Astrocyte (in vitro differentiated cells and primary cell): ENCODE measurements around the gene NLGN1. TPM values are rescaled to one million over a fixed set of nuclear protein-coding genes. Genes with fewer than 3 reads are reported as not detected.

ENCODE experiments used
- DNase-seq: peaks from one replicate; pipeline ENCODE4 v3.0.0-alpha.2; 2010; ENCODE audit warnings: low read depth
- FAIRE-seq: peaks from 2 replicates; lab custom pipeline; 2011; peaks lifted over from hg19 to GRCh38; lab: Jason Lieb, UNC
- H2AFZ ChIP-seq: 2 replicates; pipeline ENCODE4 v1.6.0; 2012; ENCODE audit warnings: low read depth, low read length, inconsistent platforms
- H3K27ac ChIP-seq: 2 replicates; pipeline ENCODE4 v1.5.1; 2011; ENCODE audit warnings: low read depth, low read length, inconsistent platforms
- H3K27me3 ChIP-seq: 2 replicates; pipeline ENCODE4 v1.6.0; 2011; ENCODE audit warnings: low read length, inconsistent platforms; ENCODE audit not compliant: insufficient read depth
- H3K36me3 ChIP-seq: 2 replicates; pipeline ENCODE4 v1.5.1; 2011; ENCODE audit warnings: low read length, inconsistent platforms; ENCODE audit not compliant: insufficient read depth
- H3K4me1 ChIP-seq: 2 replicates; pipeline ENCODE4 v1.5.1; 2011; ENCODE audit warnings: low read length, inconsistent platforms; ENCODE audit not compliant: insufficient read depth
- H3K4me2 ChIP-seq: 2 replicates; pipeline ENCODE4 v1.6.0; 2012; ENCODE audit warnings: low read length, inconsistent platforms
- H3K4me3 ChIP-seq: 2 replicates; pipeline ENCODE4 v1.5.1; 2011; ENCODE audit warnings: low read depth, mild to moderate bottlenecking, low read length, inconsistent platforms; ENCODE audit not compliant: insufficient read depth
- H3K79me2 ChIP-seq: 2 replicates; pipeline ENCODE4 v1.6.0; 2012; ENCODE audit warnings: mild to moderate bottlenecking, low read length, inconsistent platforms; ENCODE audit not compliant: insufficient read depth
- H3K9ac ChIP-seq: 2 replicates; pipeline ENCODE4 v1.6.0; 2012; ENCODE audit warnings: mild to moderate bottlenecking, low read length, inconsistent platforms
- H3K9me3 ChIP-seq: 2 replicates; pipeline ENCODE4 v1.5.1; 2012; ENCODE audit warnings: low read depth, mild to moderate bottlenecking, low read length, inconsistent platforms; ENCODE audit not compliant: insufficient read depth
- H4K20me1 ChIP-seq: 2 replicates; pipeline ENCODE4 v1.6.0; 2012; ENCODE audit warnings: low read length, inconsistent platforms; ENCODE audit not compliant: insufficient read depth
- H3K27ac Mint-ChIP-seq: one replicate; pipeline ENCODE4 v1.8.0; 2021; ENCODE audit warnings: mild to moderate bottlenecking, mixed read lengths; ENCODE audit not compliant: unreplicated experiment
- H3K27me3 Mint-ChIP-seq: one replicate; pipeline ENCODE4 v1.8.0; 2021; ENCODE audit warnings: low read depth, mixed read lengths; ENCODE audit not compliant: unreplicated experiment
- H3K36me3 Mint-ChIP-seq: one replicate; pipeline ENCODE4 v1.8.0; 2021; ENCODE audit warnings: low read depth, mixed read lengths; ENCODE audit not compliant: unreplicated experiment
- H3K4me1 Mint-ChIP-seq: one replicate; pipeline ENCODE4 v1.8.0; 2021; ENCODE audit warnings: low read depth, mixed read lengths; ENCODE audit not compliant: unreplicated experiment
- H3K4me3 Mint-ChIP-seq: one replicate; pipeline ENCODE4 v1.8.0; 2021; ENCODE audit warnings: mild to moderate bottlenecking, moderate library complexity, mixed read lengths; ENCODE audit not compliant: unreplicated experiment
- H3K9me3 Mint-ChIP-seq: one replicate; pipeline ENCODE4 v1.8.0; 2021; ENCODE audit warnings: mild to moderate bottlenecking, mixed read lengths; ENCODE audit not compliant: unreplicated experiment
- EZH2 ChIP-seq: IDR thresholded peaks from 2 replicates; pipeline ENCODE4 v1.6.1; 2012; ENCODE audit warnings: mild to moderate bottlenecking, low read length, inconsistent platforms; ENCODE audit not compliant: insufficient read depth
- total RNA-seq: library from RNA; stranded (reverse); gene quantifications from 2 replicates; pipeline ENCODE4 v1.2.1, GENCODE V29; 2021
- TF ChIP-seq, protein P1 (sequence below): IDR thresholded peaks from 2 replicates; pipeline ENCODE4 v1.5.1; 2011; ENCODE audit warnings: low read depth, mild to moderate bottlenecking, inconsistent platforms, low read length, moderate library complexity; ENCODE audit not compliant: insufficient read depth

NLGN1 gene
- total RNA-seq, 1 donor from 2014 or later: 1.2 TPM

DNA sequence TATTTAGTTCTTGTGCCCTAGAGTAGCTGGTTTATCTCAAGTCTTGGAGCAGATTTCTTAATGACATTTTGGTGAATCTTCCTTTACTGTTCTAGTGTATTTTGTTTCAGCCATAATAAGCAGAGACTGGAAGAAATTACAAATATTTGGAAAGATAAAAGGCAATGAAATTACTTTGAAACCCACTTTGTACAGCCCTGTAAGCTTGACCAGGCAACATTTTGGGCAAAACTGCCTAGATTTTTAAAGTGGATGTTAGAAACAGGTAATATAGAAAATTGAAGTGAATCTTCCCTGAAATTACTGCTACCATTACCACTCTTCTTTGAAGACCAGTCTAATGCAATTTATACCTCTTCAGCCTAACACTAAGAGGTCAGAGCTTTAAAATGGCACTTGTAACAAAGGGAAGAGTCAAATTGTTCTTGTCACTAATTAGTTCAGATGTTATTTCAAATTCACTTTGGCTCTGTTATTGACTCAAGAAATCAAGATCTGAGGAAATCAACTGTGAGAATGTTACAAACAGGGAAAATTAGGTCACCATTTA lies 589.4 kb downstream of the NLGN1 start:
- no peaks in the 10 kb centered on the region for H3K9me3 Mint-ChIP-seq
- FAIRE-seq (no peak), DNase-seq (no peak)
- H3K4me2 ChIP-seq: no peak overlapping the region
- TF ChIP-seq EZH2: no peak
- TF ChIP-seq, protein P1, sequence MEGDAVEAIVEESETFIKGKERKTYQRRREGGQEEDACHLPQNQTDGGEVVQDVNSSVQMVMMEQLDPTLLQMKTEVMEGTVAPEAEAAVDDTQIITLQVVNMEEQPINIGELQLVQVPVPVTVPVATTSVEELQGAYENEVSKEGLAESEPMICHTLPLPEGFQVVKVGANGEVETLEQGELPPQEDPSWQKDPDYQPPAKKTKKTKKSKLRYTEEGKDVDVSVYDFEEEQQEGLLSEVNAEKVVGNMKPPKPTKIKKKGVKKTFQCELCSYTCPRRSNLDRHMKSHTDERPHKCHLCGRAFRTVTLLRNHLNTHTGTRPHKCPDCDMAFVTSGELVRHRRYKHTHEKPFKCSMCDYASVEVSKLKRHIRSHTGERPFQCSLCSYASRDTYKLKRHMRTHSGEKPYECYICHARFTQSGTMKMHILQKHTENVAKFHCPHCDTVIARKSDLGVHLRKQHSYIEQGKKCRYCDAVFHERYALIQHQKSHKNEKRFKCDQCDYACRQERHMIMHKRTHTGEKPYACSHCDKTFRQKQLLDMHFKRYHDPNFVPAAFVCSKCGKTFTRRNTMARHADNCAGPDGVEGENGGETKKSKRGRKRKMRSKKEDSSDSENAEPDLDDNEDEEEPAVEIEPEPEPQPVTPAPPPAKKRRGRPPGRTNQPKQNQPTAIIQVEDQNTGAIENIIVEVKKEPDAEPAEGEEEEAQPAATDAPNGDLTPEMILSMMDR: no peak
- no peaks in the 10 kb centered on the region for H3K27me3 Mint-ChIP-seq
- no peak overlapping the region for H2AFZ ChIP-seq
- no peaks in the 10 kb centered on the region for H3K4me1 ChIP-seq
- peaks cover 14% of the 10 kb centered on the region for H3K4me1 Mint-ChIP-seq
- H3K27me3 ChIP-seq: no peaks in the 10 kb centered on the region
- no peak overlapping the region for H3K27ac ChIP-seq
- no peak overlapping the region for H3K9ac ChIP-seq
- H4K20me1 ChIP-seq: no peaks in the 10 kb centered on the region
- no peak overlapping the region for H3K4me3 Mint-ChIP-seq
- H3K27ac Mint-ChIP-seq: no peak overlapping the region
- H3K79me2 ChIP-seq: no peaks in the 10 kb centered on the region
- H3K36me3 Mint-ChIP-seq: no peaks in the 10 kb centered on the region
- H3K4me3 ChIP-seq: no peak overlapping the region
- no peaks in the 10 kb centered on the region for H3K9me3 ChIP-seq
- H3K36me3 ChIP-seq: no peaks in the 10 kb centered on the region

DNA sequence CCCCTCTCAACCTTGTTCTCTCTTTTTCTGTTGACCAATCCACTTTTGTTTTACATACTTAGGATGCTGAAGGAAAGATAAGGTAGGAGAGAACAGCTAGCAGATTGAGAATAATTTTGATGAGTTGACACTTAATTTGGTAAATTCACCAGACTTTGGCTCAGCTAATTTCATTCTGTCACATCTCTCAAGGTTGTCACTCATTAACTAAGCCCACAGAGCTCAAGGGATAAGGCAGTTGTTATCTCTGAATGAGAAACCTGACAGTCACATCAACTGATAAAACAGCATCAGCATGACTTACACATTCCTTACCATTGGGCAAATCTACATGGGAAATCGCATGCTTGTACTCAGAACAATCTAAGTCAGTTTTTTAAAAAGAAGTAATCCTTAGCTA lies 591.4 kb downstream of the NLGN1 start:
- Histone ChIP-seq H3K9me3 (no peaks in the 10 kb centered on the region), H2AFZ (no peak overlapping the region), H3K4me1 (no peaks in the 10 kb centered on the region), H3K4me3 (no peak overlapping the region), H3K36me3 (no peaks in the 10 kb centered on the region), H3K4me2 (no peak overlapping the region), H3K9ac (no peak overlapping the region), H3K79me2 (no peaks in the 10 kb centered on the region), H3K27ac (no peak overlapping the region), H4K20me1 (no peaks in the 10 kb centered on the region), H3K27me3 (no peaks in the 10 kb centered on the region)
- H3K27ac Mint-ChIP-seq: no peak overlapping the region
- peaks cover 9% of the 10 kb centered on the region for H3K4me1 Mint-ChIP-seq
- H3K36me3 Mint-ChIP-seq: no peaks in the 10 kb centered on the region
- H3K4me3 Mint-ChIP-seq: no peak overlapping the region
- DNase-seq (no peak), FAIRE-seq (no peak)
- TF ChIP-seq EZH2: no peak
- TF ChIP-seq, protein P1: no peak
- no peaks in the 10 kb centered on the region for H3K27me3 Mint-ChIP-seq
- no peaks in the 10 kb centered on the region for H3K9me3 Mint-ChIP-seq

DNA sequence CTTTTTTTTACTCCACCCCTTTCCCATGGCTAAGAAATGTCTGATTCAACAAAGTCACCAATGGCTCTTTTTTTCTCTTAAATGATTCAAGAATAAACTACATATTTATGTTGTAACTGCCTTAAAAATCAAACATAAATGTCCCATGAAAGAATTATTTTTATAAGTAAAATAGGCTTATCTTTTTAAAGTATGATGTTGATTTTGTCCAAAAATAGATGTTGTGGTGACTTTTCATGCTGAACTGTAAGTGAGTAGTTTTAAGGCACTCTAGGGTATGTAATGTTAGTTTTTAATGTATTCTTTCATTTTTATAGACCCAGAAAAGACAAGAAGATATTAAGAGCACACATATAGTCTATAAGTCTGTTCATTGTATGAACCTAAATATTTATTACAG lies 594.9 kb downstream of the NLGN1 start:
- Histone ChIP-seq H2AFZ (no peak overlapping the region), H3K4me1 (no peaks in the 10 kb centered on the region), H3K27ac (no peak overlapping the region), H3K36me3 (no peaks in the 10 kb centered on the region), H3K4me2 (no peak overlapping the region), H3K4me3 (no peak overlapping the region), H3K27me3 (no peaks in the 10 kb centered on the region), H3K79me2 (no peaks in the 10 kb centered on the region), H4K20me1 (no peaks in the 10 kb centered on the region), H3K9me3 (no peaks in the 10 kb centered on the region), H3K9ac (no peak overlapping the region)
- Mint-ChIP-seq H3K4me3 (no peak overlapping the region), H3K36me3 (no peaks in the 10 kb centered on the region), H3K4me1 (peaks cover 8% of the 10 kb centered on the region), H3K27me3 (no peaks in the 10 kb centered on the region), H3K27ac (no peak overlapping the region), H3K9me3 (no peaks in the 10 kb centered on the region)
- FAIRE-seq: no peak
- no peak for DNase-seq
- no peak for TF ChIP-seq EZH2
- TF ChIP-seq, protein P1: no peak
